ENCODE data around the gene TENM3.

DNA sequence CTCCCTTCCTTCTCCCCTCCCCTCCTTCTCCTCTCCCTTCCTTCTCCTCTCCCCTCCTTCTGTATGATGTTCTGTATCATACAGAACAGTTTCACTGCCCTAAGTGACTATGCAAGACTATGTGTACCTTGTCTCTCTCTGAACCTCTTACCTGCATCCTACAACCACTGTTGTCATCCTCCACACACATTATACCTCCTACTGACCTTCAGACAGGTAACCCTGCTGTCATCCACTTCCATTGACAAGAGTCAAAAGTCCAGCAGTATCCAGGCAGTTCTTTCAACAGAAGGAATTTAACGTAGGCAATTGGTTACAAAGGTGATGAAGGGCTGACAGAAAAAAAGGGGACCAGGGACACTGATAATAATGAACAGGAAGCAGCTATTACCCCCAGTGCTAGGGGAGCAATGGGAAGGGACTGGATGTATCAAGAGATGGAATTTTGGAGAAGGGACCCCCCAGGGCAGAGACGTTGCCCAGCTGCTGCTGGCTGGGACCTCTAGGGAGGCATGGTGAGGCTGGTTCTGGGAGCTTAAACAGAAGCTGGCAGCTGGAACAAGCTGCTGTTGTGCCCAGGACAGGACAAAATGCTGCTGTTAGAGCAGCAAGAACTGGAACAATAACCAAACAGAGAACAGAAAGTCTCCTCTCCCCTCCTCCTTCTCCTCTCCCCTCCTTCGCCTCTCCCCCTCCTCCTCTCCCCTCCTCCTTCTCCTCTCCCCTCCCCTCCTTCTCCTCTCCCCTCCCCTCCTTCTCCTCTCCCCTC, 589.3 kb downstream of the TENM3 start:
- TF ChIP-seq, protein P1, sequence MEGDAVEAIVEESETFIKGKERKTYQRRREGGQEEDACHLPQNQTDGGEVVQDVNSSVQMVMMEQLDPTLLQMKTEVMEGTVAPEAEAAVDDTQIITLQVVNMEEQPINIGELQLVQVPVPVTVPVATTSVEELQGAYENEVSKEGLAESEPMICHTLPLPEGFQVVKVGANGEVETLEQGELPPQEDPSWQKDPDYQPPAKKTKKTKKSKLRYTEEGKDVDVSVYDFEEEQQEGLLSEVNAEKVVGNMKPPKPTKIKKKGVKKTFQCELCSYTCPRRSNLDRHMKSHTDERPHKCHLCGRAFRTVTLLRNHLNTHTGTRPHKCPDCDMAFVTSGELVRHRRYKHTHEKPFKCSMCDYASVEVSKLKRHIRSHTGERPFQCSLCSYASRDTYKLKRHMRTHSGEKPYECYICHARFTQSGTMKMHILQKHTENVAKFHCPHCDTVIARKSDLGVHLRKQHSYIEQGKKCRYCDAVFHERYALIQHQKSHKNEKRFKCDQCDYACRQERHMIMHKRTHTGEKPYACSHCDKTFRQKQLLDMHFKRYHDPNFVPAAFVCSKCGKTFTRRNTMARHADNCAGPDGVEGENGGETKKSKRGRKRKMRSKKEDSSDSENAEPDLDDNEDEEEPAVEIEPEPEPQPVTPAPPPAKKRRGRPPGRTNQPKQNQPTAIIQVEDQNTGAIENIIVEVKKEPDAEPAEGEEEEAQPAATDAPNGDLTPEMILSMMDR (IDR thresholded peaks at IDR 0.05) = no peak
- no peak for TF ChIP-seq POLR2AphosphoS5 (IDR thresholded peaks at IDR 0.05)
